Measurements from ENCODE around the gene VEGFC.

DNA sequence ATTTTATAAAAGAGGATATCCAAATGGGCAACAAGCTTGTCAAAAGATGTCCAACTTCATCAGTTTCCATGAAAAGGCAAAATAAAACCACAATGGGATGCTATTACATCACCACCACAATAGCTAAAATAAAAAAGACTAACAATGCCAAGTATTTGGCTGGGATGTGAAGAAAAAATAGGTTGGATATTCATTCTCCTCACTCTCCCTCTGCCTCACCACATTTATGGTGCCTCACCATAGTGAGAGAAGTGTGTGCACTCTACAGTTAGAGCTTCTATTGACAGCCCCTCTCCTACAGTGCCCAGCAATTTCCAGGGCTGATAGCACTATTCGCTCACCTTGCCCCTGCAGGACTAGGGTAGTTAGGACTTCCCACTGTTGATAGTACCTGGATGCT, 25.5 kb downstream of the VEGFC start:
- TF ChIP-seq, protein P1, sequence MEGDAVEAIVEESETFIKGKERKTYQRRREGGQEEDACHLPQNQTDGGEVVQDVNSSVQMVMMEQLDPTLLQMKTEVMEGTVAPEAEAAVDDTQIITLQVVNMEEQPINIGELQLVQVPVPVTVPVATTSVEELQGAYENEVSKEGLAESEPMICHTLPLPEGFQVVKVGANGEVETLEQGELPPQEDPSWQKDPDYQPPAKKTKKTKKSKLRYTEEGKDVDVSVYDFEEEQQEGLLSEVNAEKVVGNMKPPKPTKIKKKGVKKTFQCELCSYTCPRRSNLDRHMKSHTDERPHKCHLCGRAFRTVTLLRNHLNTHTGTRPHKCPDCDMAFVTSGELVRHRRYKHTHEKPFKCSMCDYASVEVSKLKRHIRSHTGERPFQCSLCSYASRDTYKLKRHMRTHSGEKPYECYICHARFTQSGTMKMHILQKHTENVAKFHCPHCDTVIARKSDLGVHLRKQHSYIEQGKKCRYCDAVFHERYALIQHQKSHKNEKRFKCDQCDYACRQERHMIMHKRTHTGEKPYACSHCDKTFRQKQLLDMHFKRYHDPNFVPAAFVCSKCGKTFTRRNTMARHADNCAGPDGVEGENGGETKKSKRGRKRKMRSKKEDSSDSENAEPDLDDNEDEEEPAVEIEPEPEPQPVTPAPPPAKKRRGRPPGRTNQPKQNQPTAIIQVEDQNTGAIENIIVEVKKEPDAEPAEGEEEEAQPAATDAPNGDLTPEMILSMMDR (IDR thresholded peaks at IDR 0.05), result no peak
- no peak for TF ChIP-seq POLR2A (IDR thresholded peaks at IDR 0.05)
